Type B pancreatic cell (in vitro differentiated cells): ENCODE data around the gene PGAM2. TPM values are rescaled to one million over a fixed set of nuclear protein-coding genes. Genes with fewer than 3 reads are reported as not detected.

Experiments used
- DNase-seq: peaks from one replicate; pipeline ENCODE4 v3.0.0; 2021; ENCODE audit warnings: mixed read lengths; ENCODE audit not compliant: unreplicated experiment; ENCODE audit errors: extremely low spot score
- H3K27ac Mint-ChIP-seq: 2 replicates; pipeline ENCODE4 v1.8.0; 2021; ENCODE audit warnings: mild to moderate bottlenecking, mixed read lengths
- H3K27me3 Mint-ChIP-seq: 2 replicates; pipeline ENCODE4 v1.8.0; 2021; ENCODE audit warnings: mixed read lengths
- H3K36me3 Mint-ChIP-seq: 2 replicates; pipeline ENCODE4 v1.8.0; 2021; ENCODE audit warnings: mixed read lengths
- H3K4me1 Mint-ChIP-seq: one replicate; pipeline ENCODE4 v1.8.0; 2021; ENCODE audit warnings: mixed read lengths; ENCODE audit not compliant: unreplicated experiment
- H3K4me3 Mint-ChIP-seq: 2 replicates; pipeline ENCODE4 v1.8.0; 2021; ENCODE audit warnings: mild to moderate bottlenecking, mixed read lengths
- H3K9me3 Mint-ChIP-seq: 2 replicates; pipeline ENCODE4 v1.8.0; 2021; ENCODE audit warnings: mixed read lengths
- total RNA-seq: library from RNA; stranded (reverse); gene quantifications from 2 replicates; pipeline ENCODE4 v1.2.1, GENCODE V29; 2021; ENCODE audit warnings: low replicate concordance
- TF ChIP-seq, protein P1 (sequence below): fragments of 200-600 bp; sonication (generic); conservative IDR thresholded peaks from 2 replicates; pipeline ENCODE4 v1.5.0; 2021; ENCODE audit warnings: antibody characterized with exemption, mild to moderate bottlenecking

PGAM2 gene
- total RNA-seq, 1 donor from 2014 or later, result 0.72 TPM

- no peaks in the 10 kb centered on the region for H3K9me3 Mint-ChIP-seq
- no peak overlapping the region for H3K4me3 Mint-ChIP-seq
- peaks cover 4% of the 10 kb centered on the region for H3K36me3 Mint-ChIP-seq
- H3K27me3 Mint-ChIP-seq, result no peaks in the 10 kb centered on the region
- no peak overlapping the region for H3K27ac Mint-ChIP-seq
- no peak for DNase-seq
- H3K4me1 Mint-ChIP-seq, result peaks cover 3% of the 10 kb centered on the region
- TF ChIP-seq, protein P1, sequence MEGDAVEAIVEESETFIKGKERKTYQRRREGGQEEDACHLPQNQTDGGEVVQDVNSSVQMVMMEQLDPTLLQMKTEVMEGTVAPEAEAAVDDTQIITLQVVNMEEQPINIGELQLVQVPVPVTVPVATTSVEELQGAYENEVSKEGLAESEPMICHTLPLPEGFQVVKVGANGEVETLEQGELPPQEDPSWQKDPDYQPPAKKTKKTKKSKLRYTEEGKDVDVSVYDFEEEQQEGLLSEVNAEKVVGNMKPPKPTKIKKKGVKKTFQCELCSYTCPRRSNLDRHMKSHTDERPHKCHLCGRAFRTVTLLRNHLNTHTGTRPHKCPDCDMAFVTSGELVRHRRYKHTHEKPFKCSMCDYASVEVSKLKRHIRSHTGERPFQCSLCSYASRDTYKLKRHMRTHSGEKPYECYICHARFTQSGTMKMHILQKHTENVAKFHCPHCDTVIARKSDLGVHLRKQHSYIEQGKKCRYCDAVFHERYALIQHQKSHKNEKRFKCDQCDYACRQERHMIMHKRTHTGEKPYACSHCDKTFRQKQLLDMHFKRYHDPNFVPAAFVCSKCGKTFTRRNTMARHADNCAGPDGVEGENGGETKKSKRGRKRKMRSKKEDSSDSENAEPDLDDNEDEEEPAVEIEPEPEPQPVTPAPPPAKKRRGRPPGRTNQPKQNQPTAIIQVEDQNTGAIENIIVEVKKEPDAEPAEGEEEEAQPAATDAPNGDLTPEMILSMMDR, result no peak
These were observed 2.5 kb downstream of the PGAM2 start for GRCh38 chr7:44062903-44063295.

GRCh38 chr7:44062180-44062902, 3.0 kb downstream of the PGAM2 start:
- peaks cover 3% of the 10 kb centered on the region for H3K4me1 Mint-ChIP-seq
- TF ChIP-seq, protein P1, result no peak
- peaks cover 8% of the 10 kb centered on the region for H3K36me3 Mint-ChIP-seq
- no peak overlapping the region for H3K4me3 Mint-ChIP-seq
- H3K9me3 Mint-ChIP-seq, result no peaks in the 10 kb centered on the region
- DNase-seq, result no peak
- no peak overlapping the region for H3K27ac Mint-ChIP-seq
- no peaks in the 10 kb centered on the region for H3K27me3 Mint-ChIP-seq

- H3K4me1 Mint-ChIP-seq, result peaks cover 3% of the 10 kb centered on the region
- no peaks in the 10 kb centered on the region for H3K27me3 Mint-ChIP-seq
These were observed 3.7 kb downstream of the PGAM2 start for GRCh38 chr7:44061645-44062179.

DNA sequence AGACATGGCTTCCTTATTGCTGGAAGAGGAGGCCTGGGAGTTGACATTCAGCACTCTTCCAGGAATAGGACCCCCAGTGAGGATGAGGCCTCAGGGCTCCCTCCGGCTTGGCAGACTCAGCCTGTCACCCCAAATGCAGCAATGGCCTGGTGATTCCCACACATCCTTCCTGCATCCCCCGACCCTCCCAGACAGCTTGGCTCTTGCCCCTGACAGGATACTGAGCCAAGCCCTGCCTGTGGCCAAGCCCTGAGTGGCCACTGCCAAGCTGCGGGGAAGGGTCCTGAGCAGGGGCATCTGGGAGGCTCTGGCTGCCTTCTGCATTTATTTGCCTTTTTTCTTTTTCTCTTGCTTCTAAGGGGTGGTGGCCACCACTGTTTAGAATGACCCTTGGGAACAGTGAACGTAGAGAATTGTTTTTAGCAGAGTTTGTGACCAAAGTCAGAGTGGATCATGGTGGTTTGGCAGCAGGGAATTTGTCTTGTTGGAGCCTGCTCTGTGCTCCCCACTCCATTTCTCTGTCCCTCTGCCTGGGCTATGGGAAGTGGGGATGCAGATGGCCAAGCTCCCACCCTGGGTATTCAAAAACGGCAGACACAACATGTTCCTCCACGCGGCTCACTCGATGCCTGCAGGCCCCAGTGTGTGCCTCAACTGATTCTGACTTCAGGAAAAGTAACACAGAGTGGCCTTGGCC, 4.3 kb downstream of the PGAM2 start:
- no peaks in the 10 kb centered on the region for H3K9me3 Mint-ChIP-seq

More at GRCh38 chr7:44061645-44062179, 3.7 kb downstream of the PGAM2 start:
- no peaks in the 10 kb centered on the region for H3K9me3 Mint-ChIP-seq
- H3K4me3 Mint-ChIP-seq, result no peak overlapping the region
- no peak for DNase-seq
- TF ChIP-seq, protein P1, result no peak
- H3K27ac Mint-ChIP-seq, result no peak overlapping the region
- peaks cover 8% of the 10 kb centered on the region for H3K36me3 Mint-ChIP-seq

GRCh38 chr7:44060091-44060947, 5.0 kb downstream of the PGAM2 start:
- H3K36me3 Mint-ChIP-seq, result peaks cover 15% of the 10 kb centered on the region
- no peak overlapping the region for H3K4me3 Mint-ChIP-seq
- TF ChIP-seq, protein P1, result no peak
- no peaks in the 10 kb centered on the region for H3K9me3 Mint-ChIP-seq
- H3K4me1 Mint-ChIP-seq, result peaks cover 3% of the 10 kb centered on the region
- no peak for DNase-seq
- no peak overlapping the region for H3K27ac Mint-ChIP-seq
- H3K27me3 Mint-ChIP-seq, result no peaks in the 10 kb centered on the region

More for the DNA sequence above, 4.3 kb downstream of the PGAM2 start:
- Mint-ChIP-seq H3K27me3 (no peaks in the 10 kb centered on the region), H3K36me3 (peaks cover 10% of the 10 kb centered on the region), H3K4me3 (no peak overlapping the region), H3K4me1 (peaks cover 3% of the 10 kb centered on the region), H3K27ac (no peak overlapping the region)
- TF ChIP-seq, protein P1, result no peak
- no peak for DNase-seq
